HG03558 (cell line): ENCODE data around the gene AMOTL1.
"Not testable (repeated sequence)": the region's sequence is repeated elsewhere in the genome, so short reads cannot be mapped to it uniquely, and the experiment has no call there.

ENCODE experiments used
- ATAC-seq: cut with Tn5 transposase; IDR thresholded peaks from one replicate; pipeline ENCODE4 v1.9.1; 2021; ENCODE audit warnings: moderate number of reproducible peaks; ENCODE audit not compliant: unreplicated experiment; ENCODE audit errors: extremely low read depth

AMOTL1 gene

DNA sequence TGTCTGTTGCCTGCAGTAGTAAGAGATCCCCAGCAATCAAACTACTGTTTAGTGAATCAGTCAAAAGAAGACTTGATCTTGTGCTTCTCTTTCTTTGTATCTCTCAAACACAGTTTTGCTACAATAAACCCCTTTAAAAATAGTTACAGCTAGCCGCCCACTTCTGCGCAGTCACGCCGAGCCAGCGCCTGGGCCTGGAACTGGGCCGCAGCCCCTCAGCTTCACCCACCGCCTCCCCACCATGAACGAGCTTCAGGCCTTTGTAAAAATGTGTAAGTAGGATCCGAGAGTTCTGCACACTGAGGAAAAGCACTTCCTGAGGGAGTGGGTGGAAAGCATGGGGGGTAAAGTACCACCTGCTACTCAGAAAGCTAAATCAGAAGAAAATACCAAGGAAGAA is 144.7 kb downstream of the AMOTL1 start:
- no peak for ATAC-seq

DNA sequence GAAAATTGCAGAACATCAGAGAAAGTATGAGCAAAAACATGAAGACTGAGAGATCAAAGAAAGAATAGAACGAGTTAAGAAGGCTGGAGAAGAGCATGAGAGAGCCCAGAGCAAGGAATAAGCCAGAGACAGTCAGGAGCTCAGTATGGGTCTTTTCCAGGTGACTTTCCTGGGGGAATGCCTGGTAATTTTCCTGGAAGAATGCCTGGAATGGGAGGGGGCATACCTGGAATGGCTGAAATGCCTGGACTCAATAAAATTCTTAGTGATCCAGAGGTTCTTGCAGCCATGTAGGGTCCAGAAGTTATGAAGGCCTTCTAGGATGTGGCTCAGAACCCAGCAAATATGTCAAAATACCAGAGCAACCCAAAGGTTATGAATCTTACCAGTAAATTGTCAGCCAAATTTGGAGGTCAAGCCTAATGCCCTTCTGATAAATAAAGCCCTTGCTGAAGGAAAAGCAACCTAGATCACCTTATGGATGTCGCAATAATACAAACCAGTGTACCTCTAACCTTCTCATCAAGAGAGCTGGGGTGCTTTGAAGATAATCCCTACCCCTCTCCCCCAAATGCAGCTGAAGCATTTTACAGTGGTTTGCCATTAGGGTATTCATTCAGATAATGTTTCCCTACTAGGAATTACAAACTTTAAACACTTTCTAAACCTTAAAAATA is 145.7 kb downstream of the AMOTL1 start:
- ATAC-seq, result not testable (repeated sequence)

DNA sequence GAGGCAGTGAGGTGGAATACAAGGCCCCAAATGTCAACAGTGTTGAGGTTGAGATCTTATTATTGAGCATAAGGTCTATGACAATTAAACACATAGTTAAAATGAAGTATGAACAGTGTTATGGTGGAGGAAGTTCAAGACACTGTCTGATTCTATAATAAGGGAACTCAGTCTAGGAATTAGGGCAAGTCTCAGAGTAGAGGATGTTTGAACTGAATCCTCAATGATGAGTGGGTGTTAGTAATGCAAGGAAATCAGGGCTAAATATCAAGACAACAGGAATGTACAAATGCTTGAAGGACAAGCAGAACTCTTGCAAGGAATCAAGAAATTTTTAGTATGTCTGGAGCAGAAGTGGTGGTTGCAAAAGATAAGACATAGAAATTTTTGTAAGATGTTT is 152.2 kb downstream of the AMOTL1 start:
- no peak for ATAC-seq

DNA sequence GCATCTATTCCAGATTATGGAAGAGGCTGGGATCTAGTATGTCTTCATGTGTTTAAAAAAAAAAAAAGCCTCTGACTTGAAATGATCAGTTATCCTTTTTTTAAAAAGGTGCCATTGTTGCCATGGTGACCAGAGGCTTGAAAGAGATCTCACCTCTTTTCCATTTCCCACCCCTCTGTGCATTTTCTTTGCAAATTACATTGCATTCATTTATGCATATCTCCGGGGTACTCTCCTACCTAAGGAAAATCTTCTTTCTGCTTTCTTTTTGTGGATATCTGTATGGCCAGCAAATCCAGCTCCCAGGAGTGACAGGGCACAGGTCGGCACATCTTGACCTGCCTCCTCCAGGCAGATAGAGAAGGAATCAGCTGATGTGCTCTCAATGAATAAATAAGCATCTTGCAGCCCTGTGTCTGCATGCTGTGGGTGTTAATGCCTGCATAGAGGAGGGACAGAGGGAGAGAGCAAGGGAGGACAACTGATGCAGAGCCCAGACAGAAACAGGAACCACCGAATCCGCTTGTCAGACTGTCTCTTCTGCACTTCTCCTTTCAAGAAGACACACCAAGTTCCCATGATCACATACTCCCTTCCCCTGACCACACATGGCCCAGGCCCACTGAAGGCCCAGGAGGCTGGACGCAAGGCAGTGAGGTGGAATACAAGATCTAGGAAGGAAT is 154.3 kb downstream of the AMOTL1 start:
- ATAC-seq, result no peak

DNA sequence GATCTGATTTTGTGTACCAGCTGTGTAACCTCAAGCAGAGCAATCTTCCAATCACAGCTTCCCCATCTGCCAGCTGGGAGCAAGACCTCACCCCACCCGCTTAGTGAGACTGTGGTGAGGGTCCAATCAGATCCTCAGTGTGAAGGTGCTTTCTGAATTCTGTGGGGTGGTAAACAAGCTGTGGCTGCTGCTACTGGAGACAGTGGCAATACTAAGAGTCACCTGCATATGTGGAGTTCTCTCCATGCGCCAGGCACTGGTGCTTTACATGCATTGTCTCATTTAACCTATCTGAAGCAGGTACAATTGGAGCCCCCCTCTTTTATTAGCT is 154.8 kb downstream of the AMOTL1 start:
- ATAC-seq, result no peak

DNA sequence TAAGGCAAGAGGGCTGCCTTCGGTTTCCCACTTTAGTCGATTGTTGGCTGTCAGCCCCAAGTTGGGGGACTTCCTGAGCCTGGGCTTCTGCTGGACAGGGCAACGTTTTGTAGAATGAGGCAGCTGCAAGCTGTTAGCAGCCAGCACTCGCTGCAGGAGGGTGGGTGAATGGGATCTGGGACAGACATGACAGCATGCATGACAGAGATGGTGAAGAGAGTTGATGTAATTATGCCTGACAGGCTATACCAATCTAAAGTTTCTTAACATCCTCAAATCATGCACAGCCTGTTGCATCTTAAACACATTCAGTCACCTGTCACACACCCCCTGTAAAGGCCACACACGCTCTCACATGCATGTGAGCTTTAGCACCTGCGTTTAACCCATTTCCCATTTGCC is 156.0 kb downstream of the AMOTL1 start:
- no peak for ATAC-seq

DNA sequence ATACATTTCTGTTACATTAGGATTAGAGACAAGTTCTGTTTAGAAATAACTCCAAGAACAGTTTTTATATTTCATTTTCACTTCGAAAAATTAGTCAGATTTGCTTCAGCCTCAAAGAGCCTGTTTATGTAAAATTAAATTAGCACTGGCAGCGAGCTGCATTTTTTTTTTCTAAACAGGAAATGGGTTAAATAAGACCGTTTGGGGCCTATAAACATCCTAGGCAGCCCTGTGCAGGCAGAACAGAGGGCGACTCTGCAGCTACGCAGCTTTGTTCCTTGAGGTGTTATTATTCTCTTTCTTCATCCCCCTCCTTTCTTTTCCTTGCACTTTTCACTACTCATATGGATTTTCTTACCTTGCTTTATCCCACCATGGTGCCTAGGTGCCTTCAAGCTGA is 156.5 kb downstream of the AMOTL1 start:
- ATAC-seq, result no peak

DNA sequence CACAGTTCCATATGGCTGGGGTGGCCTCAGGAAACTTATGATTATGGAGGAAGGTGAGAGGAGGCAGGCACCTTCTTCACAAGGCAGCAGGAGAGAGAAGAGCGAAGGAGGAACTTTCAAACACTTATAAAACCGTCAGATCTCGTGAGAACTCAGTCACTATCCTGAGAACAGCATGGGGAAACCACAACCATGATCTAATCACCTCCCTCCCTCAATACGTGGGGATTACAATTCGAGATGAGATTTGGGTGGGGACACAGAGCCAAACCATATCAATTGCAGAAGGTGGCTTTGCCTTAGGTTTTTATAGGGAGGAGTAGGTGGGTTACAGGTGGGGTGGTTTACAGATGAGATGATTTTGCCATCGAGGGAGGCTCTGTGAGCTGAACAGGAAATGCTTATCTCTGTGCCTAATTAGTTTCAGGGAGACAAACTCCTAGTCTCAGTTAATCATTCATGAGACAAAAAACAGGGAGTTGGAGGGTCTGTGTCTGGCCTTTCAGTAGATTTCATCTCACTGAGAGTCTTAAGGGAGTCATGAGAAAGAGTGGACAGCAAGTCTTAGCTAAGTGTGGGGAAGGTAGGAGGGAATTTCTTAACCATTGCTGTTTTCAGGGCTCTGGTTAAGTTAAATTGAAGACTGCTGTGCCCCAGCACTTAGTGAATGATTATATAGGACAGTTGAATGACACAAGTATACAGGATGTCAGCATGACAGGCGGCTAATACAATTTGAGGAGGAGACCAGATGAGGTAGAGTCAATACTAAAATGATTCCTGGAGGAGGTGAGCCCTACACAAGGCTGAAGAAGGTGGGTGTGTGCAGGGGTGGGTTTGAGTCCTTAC is 157.5 kb downstream of the AMOTL1 start:
- peak; percentile 38 for ATAC-seq

DNA sequence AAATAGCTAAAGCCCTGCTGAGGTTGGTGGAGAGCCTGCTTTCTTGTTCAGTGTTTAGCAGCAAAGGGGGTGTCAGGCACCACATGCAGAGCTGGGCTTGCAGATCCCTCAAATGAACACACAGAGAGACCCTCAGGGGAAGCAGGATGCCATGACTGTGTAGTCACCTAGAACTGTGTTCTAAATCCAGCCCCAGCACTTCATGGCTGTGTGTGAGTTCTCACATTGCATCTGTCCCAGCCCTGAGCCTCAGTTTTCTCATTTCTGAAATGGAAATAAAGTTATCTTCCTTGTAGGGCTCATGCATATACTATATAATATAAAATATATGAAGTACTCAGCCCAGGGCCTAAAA is 158.1 kb downstream of the AMOTL1 start:
- no peak for ATAC-seq
